ENCODE data around the gene MTFR1L. TPM values are rescaled to one million over a fixed set of nuclear protein-coding genes. Genes with fewer than 3 reads are reported as not detected.

Gene MTFR1L
- total RNA-seq, 1 experiment from 2014 or later: 41.7 TPM

DNA sequence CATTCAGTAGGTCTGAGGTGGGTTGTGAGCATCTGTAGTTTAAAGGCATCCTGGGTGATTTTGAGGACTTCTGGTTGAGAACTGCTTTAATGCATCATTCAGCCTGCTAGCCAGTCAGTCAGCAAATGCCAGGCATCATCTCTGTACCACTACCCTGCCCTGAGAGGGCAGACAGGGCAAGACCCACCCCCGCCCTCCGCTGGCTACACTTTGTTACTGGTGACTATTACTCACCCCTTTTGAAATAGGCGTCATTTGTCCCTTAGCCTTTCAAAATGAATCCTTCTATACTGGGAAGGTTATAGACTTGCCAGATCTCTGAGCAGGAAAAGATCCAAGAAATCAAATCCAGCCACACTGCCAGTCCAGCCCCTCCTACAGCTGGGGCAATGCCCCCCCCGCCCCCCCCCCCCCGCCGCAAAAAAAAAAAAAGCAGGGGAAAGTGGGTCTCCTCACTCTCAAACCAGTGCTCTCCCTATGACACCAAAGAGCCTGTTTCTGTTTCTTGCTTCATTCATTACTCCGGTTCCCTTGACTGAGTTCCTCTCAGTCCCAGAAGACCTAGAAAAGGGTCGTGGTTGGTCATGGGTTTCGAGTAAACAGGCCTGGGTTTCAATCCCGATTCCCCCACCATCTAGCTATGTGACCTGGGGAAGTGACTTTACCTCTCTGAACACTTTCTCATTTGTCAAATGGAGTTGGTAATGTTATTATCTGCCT, 15.3 kb upstream of the MTFR1L start:
- Histone ChIP-seq H3K27ac (no peak overlapping the region), H3K9me2 (ENCODE audit: insufficient read depth) (no peaks in the 10 kb centered on the region), H3K4me2 (no peak overlapping the region), H3K4me1 (replicated peaks; ENCODE audit: insufficient read depth) (no peaks in the 10 kb centered on the region), H3K79me2 (ENCODE audit: low read depth) (no peaks in the 10 kb centered on the region), H4K20me1 (ENCODE audit: insufficient read depth) (no peaks in the 10 kb centered on the region), H2AFZ (no peak overlapping the region), H3F3A (ENCODE audit: insufficient read depth, low read depth) (no peaks in the 10 kb centered on the region), H3K9me3 (ENCODE audit: insufficient read depth, low read depth) (no peaks in the 10 kb centered on the region), H3K27me3 (ENCODE audit: insufficient read depth, low read depth) (no peaks in the 10 kb centered on the region), H3K4me3 (no peak overlapping the region), H3K36me3 (ENCODE audit: low read depth) (no peaks in the 10 kb centered on the region)
- TF ChIP-seq, protein P1, sequence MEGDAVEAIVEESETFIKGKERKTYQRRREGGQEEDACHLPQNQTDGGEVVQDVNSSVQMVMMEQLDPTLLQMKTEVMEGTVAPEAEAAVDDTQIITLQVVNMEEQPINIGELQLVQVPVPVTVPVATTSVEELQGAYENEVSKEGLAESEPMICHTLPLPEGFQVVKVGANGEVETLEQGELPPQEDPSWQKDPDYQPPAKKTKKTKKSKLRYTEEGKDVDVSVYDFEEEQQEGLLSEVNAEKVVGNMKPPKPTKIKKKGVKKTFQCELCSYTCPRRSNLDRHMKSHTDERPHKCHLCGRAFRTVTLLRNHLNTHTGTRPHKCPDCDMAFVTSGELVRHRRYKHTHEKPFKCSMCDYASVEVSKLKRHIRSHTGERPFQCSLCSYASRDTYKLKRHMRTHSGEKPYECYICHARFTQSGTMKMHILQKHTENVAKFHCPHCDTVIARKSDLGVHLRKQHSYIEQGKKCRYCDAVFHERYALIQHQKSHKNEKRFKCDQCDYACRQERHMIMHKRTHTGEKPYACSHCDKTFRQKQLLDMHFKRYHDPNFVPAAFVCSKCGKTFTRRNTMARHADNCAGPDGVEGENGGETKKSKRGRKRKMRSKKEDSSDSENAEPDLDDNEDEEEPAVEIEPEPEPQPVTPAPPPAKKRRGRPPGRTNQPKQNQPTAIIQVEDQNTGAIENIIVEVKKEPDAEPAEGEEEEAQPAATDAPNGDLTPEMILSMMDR (conservative IDR thresholded peaks at IDR 0.05): no peak
- TF ChIP-seq EZH2 (IDR thresholded peaks at IDR 0.05; ENCODE audit: low read depth): no peak
- DNase-seq: no peak
- CTCF ChIA-PET: interaction anchor here (0.7 kb wide), 1 partner anchor 274 kb away, joined by 4 read pairs; no protein-coding TSS in a partner anchor
- intact Hi-C loops (cut with micrococcal nuclease; ENCODE audit: unreplicated experiment): no loop called here
- POLR2A ChIA-PET (ENCODE audit: unreplicated experiment): interaction anchor here (0.6 kb wide), 1 partner anchor 659 kb away, joined by 3 read pairs; no protein-coding TSS in a partner anchor
- no TSS peak for BruUV-seq (replicated peaks)

DNA sequence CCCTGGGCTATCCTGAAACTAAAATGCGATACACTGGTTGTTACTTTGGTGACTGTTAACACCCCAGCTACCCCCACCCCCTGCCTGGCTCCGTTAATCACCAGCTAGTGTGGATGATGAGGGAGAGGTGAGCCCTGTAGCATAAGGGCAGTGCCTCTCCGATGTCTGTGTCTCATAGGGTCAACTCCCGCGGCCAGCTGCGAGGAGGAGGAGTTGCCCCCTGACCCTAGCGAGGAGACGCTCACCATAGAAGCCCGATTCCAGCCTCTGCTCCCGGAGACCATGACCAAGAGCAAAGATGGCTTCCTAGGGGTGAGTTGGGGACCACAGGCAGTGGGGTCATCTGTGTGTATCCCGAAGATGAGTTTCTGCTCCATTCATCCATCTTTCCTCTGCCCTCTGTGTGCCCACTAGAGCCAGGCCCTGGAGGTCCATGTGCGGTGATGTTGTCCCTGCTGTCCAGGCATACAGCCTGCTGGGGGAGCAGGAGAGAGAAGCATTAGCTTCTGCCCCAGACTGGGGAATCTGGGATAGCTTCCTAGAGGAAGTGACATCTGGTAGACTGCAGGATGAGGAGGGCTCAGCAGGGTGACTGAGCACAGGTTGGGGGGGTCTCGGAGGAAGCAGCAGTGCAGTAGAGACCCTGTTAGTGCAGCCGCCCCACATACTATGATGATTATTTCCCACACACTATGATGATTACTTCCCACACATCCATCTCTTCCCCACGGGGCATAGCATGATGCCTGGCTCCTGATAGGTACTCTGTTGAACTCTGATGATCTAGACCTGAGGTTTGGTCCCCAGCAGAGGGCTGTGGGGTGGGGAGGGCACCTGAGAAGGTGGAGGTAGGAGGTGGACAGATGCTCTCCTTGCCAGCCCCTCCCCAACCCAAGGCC, 14.5 kb upstream of the MTFR1L start:
- BruUV-seq (replicated peaks): no TSS peak
- H3K27me3 ChIP-seq (ENCODE audit: insufficient read depth, low read depth): no peaks in the 10 kb centered on the region
- H2AFZ ChIP-seq: no peak overlapping the region
- no peaks in the 10 kb centered on the region for H3K36me3 ChIP-seq (ENCODE audit: low read depth)
- H4K20me1 ChIP-seq (ENCODE audit: insufficient read depth): no peaks in the 10 kb centered on the region
- no peak overlapping the region for H3K4me3 ChIP-seq
- H3K79me2 ChIP-seq (ENCODE audit: low read depth): no peaks in the 10 kb centered on the region
- H3K9me3 ChIP-seq (ENCODE audit: insufficient read depth, low read depth): no peaks in the 10 kb centered on the region
- TF ChIP-seq EZH2 (IDR thresholded peaks at IDR 0.05; ENCODE audit: low read depth): no peak
- TF ChIP-seq, protein P1 (conservative IDR thresholded peaks at IDR 0.05): no peak
- no peaks in the 10 kb centered on the region for H3F3A ChIP-seq (ENCODE audit: insufficient read depth, low read depth)
- intact Hi-C loops (cut with micrococcal nuclease; ENCODE audit: unreplicated experiment): no loop called here
- H3K4me2 ChIP-seq: no peak overlapping the region
- CTCF ChIA-PET: no interaction called here
- POLR2A ChIA-PET (ENCODE audit: unreplicated experiment): interaction anchor here (0.6 kb wide), 1 partner anchor 660 kb away, joined by 3 read pairs; no protein-coding TSS in a partner anchor
- H3K4me1 ChIP-seq (replicated peaks; ENCODE audit: insufficient read depth): no peaks in the 10 kb centered on the region
- H3K27ac ChIP-seq: no peak overlapping the region
- H3K9me2 ChIP-seq (ENCODE audit: insufficient read depth): no peaks in the 10 kb centered on the region
- DNase-seq: no peak

DNA sequence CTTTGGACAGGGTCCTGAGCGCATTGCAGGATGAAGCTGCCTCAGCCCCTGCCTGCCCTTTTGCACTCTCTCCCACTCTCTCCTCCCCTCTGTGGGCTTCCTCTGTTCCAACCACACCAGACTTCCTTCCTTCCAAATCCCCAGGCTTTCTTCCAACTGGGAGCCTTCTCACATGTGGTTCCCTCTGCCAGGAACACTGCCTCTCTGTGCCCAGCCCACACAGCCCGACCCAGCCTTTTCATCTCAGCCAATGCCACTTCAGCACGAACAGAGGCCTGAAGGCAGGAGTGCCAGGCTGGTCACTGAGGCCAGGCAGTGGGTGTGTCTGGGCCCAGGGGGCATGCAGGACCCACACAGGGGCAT, 13.9 kb upstream of the MTFR1L start:
- no peaks in the 10 kb centered on the region for H3K4me1 ChIP-seq (replicated peaks; ENCODE audit: insufficient read depth)
- ChIA-PET POLR2A (ENCODE audit: unreplicated experiment) (no interaction called here), CTCF (no interaction called here)
- H3K79me2 ChIP-seq (ENCODE audit: low read depth): no peaks in the 10 kb centered on the region
- no peaks in the 10 kb centered on the region for H3K36me3 ChIP-seq (ENCODE audit: low read depth)
- no peaks in the 10 kb centered on the region for H3F3A ChIP-seq (ENCODE audit: insufficient read depth, low read depth)
- no TSS peak for BruUV-seq (replicated peaks)
- intact Hi-C loops (cut with micrococcal nuclease; ENCODE audit: unreplicated experiment): no loop called here
- no peak overlapping the region for H3K4me2 ChIP-seq
- H2AFZ ChIP-seq: no peak overlapping the region
- TF ChIP-seq EZH2 (IDR thresholded peaks at IDR 0.05; ENCODE audit: low read depth): no peak
- TF ChIP-seq, protein P1 (conservative IDR thresholded peaks at IDR 0.05): no peak
- H4K20me1 ChIP-seq (ENCODE audit: insufficient read depth): no peaks in the 10 kb centered on the region
- no peaks in the 10 kb centered on the region for H3K9me2 ChIP-seq (ENCODE audit: insufficient read depth)
- no peaks in the 10 kb centered on the region for H3K27me3 ChIP-seq (ENCODE audit: insufficient read depth, low read depth)
- no peaks in the 10 kb centered on the region for H3K9me3 ChIP-seq (ENCODE audit: insufficient read depth, low read depth)
- H3K4me3 ChIP-seq: no peak overlapping the region
- no peak overlapping the region for H3K27ac ChIP-seq
- DNase-seq: no peak
